Thyroid gland (tissue), 4 donors: Measurements from ENCODE around the gene GRXCR1.

ENCODE experiments used
- CTCF ChIP-seq, 6 experiments: fragments of 200-600 bp in 3 of 6; fragments of 450-650 bp in 3 of 6; sonication (generic) in 3 of 6; IDR thresholded peaks; one replicate each; pipeline ENCODE4 v1.5.1; 2016 to 2019; ENCODE audit warnings: antibody characterized with exemption in 6 of 6, mild to moderate bottlenecking in 2 of 6, inconsistent platforms in 1 of 6, moderate library complexity in 1 of 6
- POLR2A ChIP-seq, 2 donors: fragments of 450-650 bp; IDR thresholded peaks; one replicate each; pipeline ENCODE4 v1.6.1; 2017; ENCODE audit warnings: antibody characterized with exemption in 2 of 2, mild to moderate bottlenecking in 2 of 2, moderate library complexity in 1 of 2

- TF ChIP-seq CTCF (IDR thresholded peaks at IDR 0.05) (no peak), POLR2A (IDR thresholded peaks at IDR 0.05) (no peak)
These were observed 173.9 kb downstream of the GRXCR1 start for GRCh38 chr4:43066415-43066814.
